IPS-18a (cell line): ENCODE measurements around the gene CLCN6.

Experiments
- H3K27ac ChIP-seq: one replicate; pipeline ENCODE4 v1.5.1; 2013; ENCODE audit warnings: low read length
- H3K27me3 ChIP-seq: one replicate; pipeline ENCODE4 v1.6.1; 2013; ENCODE audit warnings: mild to moderate bottlenecking, low read length; ENCODE audit not compliant: control insufficient read depth, insufficient read depth
- H3K36me3 ChIP-seq: one replicate; pipeline ENCODE4 v1.6.1; 2013; ENCODE audit warnings: low read depth, low read length; ENCODE audit not compliant: control insufficient read depth
- H3K4me1 ChIP-seq: one replicate; pipeline ENCODE4 v1.6.1; 2013; ENCODE audit warnings: low read depth, low read length; ENCODE audit not compliant: control insufficient read depth
- H3K4me3 ChIP-seq: one replicate; pipeline ENCODE4 v1.5.1; 2013; ENCODE audit warnings: low read length
- H3K9ac ChIP-seq: one replicate; pipeline ENCODE4 v1.6.1; 2013; ENCODE audit warnings: mild to moderate bottlenecking, low read length, moderate library complexity
- H3K9me3 ChIP-seq: one replicate; pipeline ENCODE4 v1.6.1; 2013; ENCODE audit warnings: low read depth, low read length; ENCODE audit not compliant: control insufficient read depth

CLCN6 gene

DNA sequence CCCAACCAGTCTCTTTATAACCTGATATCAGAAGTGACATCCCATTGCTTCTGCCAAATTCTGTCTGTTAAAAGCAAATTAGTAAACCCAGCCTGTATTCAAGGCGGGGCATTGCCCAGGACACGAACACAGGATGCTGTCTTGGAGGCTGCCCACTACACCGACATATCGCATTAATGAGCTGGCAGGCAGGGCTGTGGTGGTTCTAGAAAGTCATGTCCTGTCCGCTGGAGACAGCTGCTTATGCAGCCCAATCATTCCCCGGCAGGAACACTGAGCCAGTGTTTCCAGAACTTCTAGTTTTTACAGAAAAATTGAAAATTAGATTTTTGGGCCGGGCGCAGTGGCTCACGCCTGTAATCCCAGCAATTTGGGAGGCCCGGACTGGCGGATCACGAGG lies 24.7 kb upstream of the CLCN6 start:
- Histone ChIP-seq H3K9ac (no peak overlapping the region), H3K36me3 (no peaks in the 10 kb centered on the region), H3K4me3 (no peak overlapping the region)

DNA sequence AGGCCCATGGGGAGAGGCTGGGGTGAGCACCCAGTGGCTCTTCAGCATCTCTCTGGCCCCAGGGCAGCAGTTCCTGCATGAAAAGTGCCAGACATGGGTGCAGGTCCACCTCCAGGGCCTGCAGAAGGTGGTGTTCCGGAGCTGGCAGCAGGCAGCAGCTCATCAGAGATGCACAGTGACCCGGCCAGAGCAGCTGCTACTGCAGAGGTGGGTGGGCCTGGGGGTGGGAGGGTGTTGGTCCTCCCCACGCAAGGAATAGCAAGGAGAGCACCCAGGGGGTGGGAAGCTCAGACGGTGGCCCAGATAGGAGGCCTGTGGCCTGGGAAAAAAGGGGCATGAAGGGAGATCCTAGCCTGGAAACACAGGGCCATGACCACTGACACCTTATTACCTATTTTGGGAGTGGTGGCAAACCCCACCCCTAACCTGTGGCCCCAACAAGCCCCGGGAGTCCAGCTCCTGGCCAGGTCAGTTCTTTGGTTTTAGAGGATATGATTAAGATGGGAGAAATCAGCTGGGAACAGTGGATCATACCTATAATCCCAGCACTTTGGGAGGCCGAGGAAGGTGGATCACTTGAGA lies 23.8 kb upstream of the CLCN6 start:
- H3K27ac ChIP-seq: no peak overlapping the region
- no peaks in the 10 kb centered on the region for H3K27me3 ChIP-seq
- no peaks in the 10 kb centered on the region for H3K9me3 ChIP-seq
- no peak overlapping the region for H3K9ac ChIP-seq
- no peak overlapping the region for H3K4me3 ChIP-seq
- peaks cover 11% of the 10 kb centered on the region for H3K4me1 ChIP-seq
- no peaks in the 10 kb centered on the region for H3K36me3 ChIP-seq

More for the DNA sequence above, 24.7 kb upstream of the CLCN6 start:
- Histone ChIP-seq H3K9me3 (no peaks in the 10 kb centered on the region), H3K27ac (no peak overlapping the region), H3K27me3 (no peaks in the 10 kb centered on the region), H3K4me1 (peaks cover 4% of the 10 kb centered on the region)

DNA sequence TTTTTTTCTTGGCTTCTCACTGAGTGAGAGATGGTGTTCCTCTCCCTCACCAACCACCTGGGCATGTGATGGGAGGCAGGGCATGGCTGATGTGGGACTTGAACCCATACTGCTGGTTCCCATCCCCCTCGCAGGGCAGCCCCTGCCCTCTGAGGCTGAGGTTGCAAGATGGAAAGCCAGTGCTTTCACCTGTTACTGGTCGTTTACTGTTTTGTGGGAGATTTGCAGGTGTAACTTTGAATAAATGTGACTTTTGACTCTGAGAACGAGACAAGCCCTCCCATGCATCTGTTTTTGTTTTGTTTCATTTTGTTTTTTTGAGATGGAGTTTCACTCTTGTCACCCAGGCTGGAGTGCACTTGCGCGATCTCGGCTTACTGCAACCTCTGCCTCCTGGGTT lies 22.4 kb upstream of the CLCN6 start:
- Histone ChIP-seq H3K27me3 (no peaks in the 10 kb centered on the region), H3K4me1 (peaks cover 18% of the 10 kb centered on the region), H3K36me3 (no peaks in the 10 kb centered on the region), H3K27ac (no peak overlapping the region), H3K4me3 (no peak overlapping the region), H3K9me3 (no peaks in the 10 kb centered on the region), H3K9ac (no peak overlapping the region)

DNA sequence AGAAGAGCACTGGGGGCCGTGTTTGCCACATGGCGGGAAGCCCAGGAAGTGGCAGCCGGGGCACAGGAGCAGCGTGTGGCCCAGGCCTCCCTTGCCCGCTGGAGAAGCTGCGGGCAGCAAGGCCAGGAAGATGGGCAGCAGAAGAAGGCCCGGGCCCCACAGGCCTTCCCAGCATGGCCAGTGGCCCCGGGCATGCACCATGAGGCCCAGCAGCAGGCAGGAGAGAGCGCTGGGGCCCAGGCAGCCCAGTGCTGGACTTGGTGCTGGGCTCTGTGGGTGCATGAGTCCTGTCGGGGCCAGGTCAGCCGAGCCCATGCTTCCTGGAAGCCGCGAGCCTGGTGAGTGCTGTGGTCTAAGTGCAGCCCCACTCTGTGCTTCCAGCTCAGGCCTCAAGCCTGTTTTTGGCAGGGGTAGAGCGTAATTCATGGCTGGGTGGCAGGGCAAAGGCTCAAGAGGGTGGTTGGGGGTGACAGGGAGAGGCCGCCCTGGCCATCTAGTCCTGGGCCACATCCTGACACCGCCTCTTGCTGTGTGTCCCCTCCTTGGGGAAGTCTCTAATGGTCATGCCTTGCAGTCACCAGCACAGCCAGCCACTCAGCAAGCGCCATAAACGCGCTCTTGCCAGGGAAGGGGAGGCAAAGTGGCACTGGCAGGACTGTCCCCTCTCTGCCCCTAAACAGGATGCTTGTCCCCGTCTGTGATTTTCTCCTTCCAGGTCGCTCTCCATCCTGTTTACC lies 21.6 kb upstream of the CLCN6 start:
- H3K9me3 ChIP-seq: no peaks in the 10 kb centered on the region
- peak overlapping the region; percentile 12 for H3K9ac ChIP-seq
- peaks cover 18% of the 10 kb centered on the region for H3K4me1 ChIP-seq
- H3K36me3 ChIP-seq: no peaks in the 10 kb centered on the region
- H3K27me3 ChIP-seq: no peaks in the 10 kb centered on the region
- no peak overlapping the region for H3K27ac ChIP-seq
- no peak overlapping the region for H3K4me3 ChIP-seq

DNA sequence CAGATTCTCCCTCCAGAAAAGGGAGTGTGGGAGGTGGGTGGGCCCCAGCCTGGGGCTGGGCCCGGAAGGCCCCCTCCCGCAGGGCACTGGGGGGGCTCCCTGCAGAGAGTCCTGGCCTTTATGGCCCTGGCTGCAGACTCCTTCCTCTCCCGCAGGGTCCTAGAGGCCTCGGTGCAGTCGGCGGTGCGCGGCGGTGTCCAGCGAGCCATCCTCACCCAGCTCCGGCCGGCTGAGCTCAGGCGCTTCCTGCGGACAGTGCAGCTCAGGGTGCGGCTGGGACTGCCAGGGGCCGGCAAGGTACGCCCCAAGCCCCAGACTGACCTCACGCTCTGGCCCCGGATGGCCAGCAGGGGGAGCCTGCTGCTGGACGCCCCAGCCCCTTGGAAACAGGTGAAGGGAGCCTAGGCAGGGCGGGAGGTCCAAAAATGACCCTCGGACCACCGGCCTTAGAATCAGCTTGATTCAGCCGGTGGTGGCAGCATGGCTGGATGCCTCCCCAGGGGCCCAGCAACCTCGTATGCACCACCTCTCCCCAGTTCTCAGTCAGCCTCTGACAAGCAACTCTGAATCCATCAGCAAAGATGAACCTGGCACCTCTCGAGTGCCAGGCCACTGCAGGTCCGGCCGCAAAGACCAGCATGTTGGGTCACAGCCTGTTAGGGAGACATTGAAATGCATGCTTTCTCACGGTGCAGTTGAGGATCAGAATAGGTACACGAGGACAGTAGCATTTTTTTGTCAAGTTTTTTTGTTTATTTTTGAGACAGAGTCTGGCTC lies 20.8 kb upstream of the CLCN6 start:
- Histone ChIP-seq H3K4me3 (no peak overlapping the region), H3K4me1 (peaks cover 18% of the 10 kb centered on the region), H3K36me3 (peaks cover 2% of the 10 kb centered on the region), H3K27me3 (no peaks in the 10 kb centered on the region), H3K9me3 (no peaks in the 10 kb centered on the region), H3K9ac (peak overlapping the region; percentile 12), H3K27ac (no peak overlapping the region)

DNA sequence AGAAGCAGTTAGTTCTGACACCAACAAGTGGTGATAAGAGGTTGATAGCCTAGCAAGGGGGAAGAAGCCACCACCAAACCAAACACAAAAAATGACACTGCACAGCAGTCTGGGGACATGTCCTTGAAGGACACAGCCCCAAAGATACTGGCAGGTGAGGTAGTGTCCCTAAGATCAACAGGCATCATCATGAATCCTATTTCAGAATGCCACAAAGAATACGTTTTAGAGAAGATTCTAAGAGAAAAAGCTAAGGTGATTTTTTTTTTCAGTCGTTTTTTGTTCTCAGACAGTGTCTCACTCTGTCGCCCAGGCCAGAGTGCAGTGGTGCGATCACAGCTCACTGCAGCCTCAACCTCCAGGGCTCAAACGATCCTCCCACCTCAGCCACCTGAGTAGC lies 19.8 kb upstream of the CLCN6 start:
- Histone ChIP-seq H3K27me3 (no peaks in the 10 kb centered on the region), H3K4me3 (no peak overlapping the region), H3K4me1 (peaks cover 18% of the 10 kb centered on the region), H3K9me3 (no peaks in the 10 kb centered on the region), H3K27ac (no peak overlapping the region), H3K36me3 (peaks cover 11% of the 10 kb centered on the region), H3K9ac (no peak overlapping the region)

DNA sequence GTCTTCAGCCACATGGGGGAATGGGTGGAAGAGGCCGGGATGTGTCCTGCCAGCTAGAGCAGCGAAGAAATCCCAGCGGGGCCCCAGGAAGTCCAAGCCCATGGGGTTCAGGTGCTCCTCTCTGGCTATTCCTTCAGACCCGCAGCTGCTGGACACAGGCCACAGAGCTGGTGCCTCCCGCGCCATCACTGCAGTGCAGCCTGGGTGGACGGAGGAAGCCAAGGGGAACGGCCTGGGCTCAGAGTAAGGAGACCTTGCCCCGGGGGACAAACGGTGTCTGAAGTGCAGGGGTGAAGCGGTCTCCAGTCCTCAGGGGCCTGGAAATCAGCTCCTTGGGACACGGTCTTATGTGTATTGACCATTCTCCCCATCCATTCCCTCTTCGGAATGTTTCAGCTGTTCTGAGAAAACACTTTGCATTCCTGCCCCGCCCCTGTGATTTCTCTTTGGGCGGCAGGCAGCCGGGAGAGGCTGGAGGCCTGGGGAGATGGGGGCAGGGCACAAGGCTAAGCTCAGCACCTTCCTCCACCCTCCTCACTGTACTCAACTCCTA lies 18.7 kb upstream of the CLCN6 start:
- peaks cover 11% of the 10 kb centered on the region for H3K36me3 ChIP-seq
- H3K4me1 ChIP-seq: peaks cover 18% of the 10 kb centered on the region
- H3K27me3 ChIP-seq: no peaks in the 10 kb centered on the region
- H3K9me3 ChIP-seq: no peaks in the 10 kb centered on the region
- no peak overlapping the region for H3K9ac ChIP-seq
- no peak overlapping the region for H3K4me3 ChIP-seq
- no peak overlapping the region for H3K27ac ChIP-seq

DNA sequence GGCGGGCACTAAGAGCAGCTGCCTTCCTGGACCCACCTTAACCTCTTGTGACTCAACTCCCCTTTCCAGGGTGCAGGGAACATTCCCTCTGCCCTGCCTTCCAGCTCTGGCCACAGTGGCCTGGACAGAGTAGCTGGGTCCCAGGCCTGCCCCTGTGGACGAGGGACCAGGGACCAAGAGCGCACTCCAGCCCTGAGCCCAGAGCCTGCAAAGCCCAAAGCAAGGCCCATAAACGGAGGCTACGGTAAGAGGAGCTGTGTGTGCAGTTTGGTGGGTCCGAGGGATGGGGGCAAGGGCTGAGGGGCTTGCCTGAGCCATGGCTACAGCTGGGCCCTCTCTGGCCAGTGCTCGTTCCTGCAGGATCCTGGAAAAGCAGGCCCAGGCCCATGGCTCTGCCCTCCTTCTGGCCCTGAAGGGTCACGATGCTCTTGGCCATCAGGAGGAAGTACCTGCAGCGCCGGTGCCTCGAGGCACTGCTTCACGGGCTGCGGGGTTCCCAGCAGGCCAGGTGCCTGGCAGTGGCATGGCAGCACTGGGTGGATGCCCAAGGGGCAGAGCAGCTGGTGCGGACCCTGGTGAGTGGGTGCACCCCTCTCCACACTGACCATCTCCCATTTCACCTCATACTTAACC lies 18.1 kb upstream of the CLCN6 start:
- H3K27ac ChIP-seq: no peak overlapping the region
- no peak overlapping the region for H3K9ac ChIP-seq

DNA sequence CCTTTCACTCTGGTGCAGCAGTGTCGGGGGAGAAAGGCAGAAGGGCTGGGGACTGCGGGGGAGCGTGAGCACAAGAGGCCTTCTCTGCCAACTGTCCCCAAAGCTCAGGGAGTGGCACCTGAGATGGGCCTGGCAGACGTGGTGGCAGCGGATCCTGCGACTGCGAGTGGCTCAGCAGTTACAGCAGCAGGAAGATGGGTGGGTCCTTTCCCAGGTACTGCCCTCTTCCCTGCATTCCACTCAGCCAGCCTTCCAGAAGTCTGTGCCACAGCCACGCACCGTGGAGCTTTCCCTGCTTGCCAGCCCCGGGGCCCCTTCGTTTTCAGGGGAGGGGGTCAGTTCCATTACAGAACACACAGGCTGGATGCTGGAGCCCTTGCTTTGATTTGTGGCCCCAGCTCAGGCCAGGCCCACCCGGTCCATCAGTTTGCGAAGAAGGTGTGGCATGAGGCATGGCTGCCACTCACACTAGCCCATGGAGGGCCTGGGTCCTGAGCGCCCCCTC lies 17.4 kb upstream of the CLCN6 start:
- no peak overlapping the region for H3K9ac ChIP-seq
- peaks cover 18% of the 10 kb centered on the region for H3K4me1 ChIP-seq
- peaks cover 11% of the 10 kb centered on the region for H3K36me3 ChIP-seq
- no peak overlapping the region for H3K27ac ChIP-seq
- H3K9me3 ChIP-seq: no peaks in the 10 kb centered on the region
- no peak overlapping the region for H3K4me3 ChIP-seq
- H3K27me3 ChIP-seq: no peaks in the 10 kb centered on the region

More for the DNA sequence above, 18.1 kb upstream of the CLCN6 start:
- H3K4me3 ChIP-seq: no peak overlapping the region
- H3K9me3 ChIP-seq: no peaks in the 10 kb centered on the region
- peaks cover 18% of the 10 kb centered on the region for H3K4me1 ChIP-seq
- H3K27me3 ChIP-seq: no peaks in the 10 kb centered on the region
- peaks cover 11% of the 10 kb centered on the region for H3K36me3 ChIP-seq

DNA sequence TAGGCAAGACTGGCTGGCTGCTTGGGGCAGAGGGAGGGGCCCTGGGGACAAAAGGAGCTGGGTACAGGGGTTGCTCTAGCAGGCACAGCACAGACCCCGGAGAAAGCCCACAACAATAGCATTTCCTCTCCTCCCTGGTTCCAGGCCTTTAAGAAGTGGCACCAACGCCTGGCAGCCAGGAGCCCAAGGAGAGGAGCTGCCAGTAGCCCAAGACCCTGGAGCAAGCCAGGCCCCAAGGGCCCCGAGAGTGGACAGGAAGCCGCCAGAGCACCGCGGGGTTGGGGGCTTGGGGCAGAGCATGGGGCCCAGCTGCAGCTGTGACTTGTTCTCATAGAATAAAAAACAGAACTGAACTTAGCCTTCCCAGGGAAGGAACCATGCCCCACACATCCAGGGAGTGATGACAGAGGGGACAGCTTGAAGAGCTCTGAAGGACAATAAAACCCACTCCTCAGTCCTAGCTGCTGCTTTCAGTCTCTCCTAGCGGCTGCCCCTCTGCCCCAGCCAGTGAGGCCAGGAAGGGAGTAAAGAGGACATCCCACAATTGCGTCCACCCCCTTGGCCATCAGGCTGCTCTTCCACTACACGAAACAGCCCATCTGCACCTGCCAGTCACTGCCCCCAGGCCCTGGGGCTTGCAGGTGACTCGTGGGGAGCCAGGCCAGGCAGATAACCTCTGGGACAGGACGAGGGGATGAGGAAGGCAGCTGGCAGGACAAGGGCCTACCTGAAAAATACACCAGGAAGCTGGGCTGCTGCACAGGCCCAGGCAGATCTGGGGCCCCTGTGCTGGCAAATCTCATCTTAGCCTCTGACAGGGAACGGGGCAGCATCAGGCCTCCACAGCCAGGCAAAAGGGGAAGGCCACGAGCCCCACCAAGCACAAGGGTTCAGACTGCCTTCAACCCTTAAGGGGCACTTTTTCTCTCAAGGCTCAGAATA lies 16.6 kb upstream of the CLCN6 start:
- Histone ChIP-seq H3K9ac (no peak overlapping the region), H3K4me3 (no peak overlapping the region), H3K4me1 (peaks cover 18% of the 10 kb centered on the region), H3K27ac (no peak overlapping the region), H3K9me3 (no peaks in the 10 kb centered on the region), H3K27me3 (no peaks in the 10 kb centered on the region), H3K36me3 (peaks cover 11% of the 10 kb centered on the region)
